Tibial nerve (tissue), 4 donors: ENCODE results near the gene C6orf141. TPM values are rescaled to one million over a fixed set of nuclear protein-coding genes. Genes with fewer than 3 reads are reported as not detected.

Source experiments
- DNase-seq, 2 donors: peaks; one replicate each; pipeline ENCODE4 v3.0.0-alpha.2; 2019; ENCODE audit warnings: low spot score in 2 of 2
- H3K27ac ChIP-seq, 4 donors: fragments of 200-600 bp; sonication (generic) in 3 of 4; one replicate each; pipeline ENCODE4 v1.5.1; 2017 to 2019; ENCODE audit warnings: mild to moderate bottlenecking in 1 of 4
- H3K27me3 ChIP-seq, 2 donors: fragments of 200-600 bp; sonication (generic) in 1 of 2; one replicate each; pipeline versions ENCODE4 v1.5.1 to v1.6.0; 2017 to 2019
- H3K36me3 ChIP-seq, 3 donors: fragments of 200-600 bp; sonication (generic); one replicate each; pipeline ENCODE4 v1.5.1; 2018 to 2019
- H3K4me1 ChIP-seq, 4 donors: fragments of 200-600 bp; sonication (generic) in 3 of 4; one replicate each; pipeline ENCODE4 v1.5.1; 2017 to 2019
- H3K4me3 ChIP-seq, 4 donors: fragments of 200-600 bp; sonication (generic) in 3 of 4; one replicate each; pipeline ENCODE4 v1.5.1; 2017 to 2019; ENCODE audit warnings: mild to moderate bottlenecking in 1 of 4, moderate library complexity in 1 of 4
- H3K9me3 ChIP-seq, 4 donors: fragments of 200-600 bp; sonication (generic) in 3 of 4; one replicate each; pipeline ENCODE4 v1.5.1; 2017 to 2019
- EP300 ChIP-seq, 2 donors: sonication (generic); formaldehyde crosslinking; IDR thresholded peaks; one replicate each; pipeline ENCODE4 v1.6.1; 2017; ENCODE audit warnings: antibody characterized with exemption in 2 of 2, mild to moderate bottlenecking in 1 of 2
- POLR2A ChIP-seq, 2 donors: fragments of 450-650 bp; IDR thresholded peaks; one replicate each; pipeline ENCODE4 v1.6.1; 2017; ENCODE audit warnings: antibody characterized with exemption in 2 of 2, mild to moderate bottlenecking in 2 of 2, moderate library complexity in 2 of 2
- WGBS, 2 donors: methylation state at CpG; one replicate each; pipeline ENCODE4 v1.1.5; 2018; 5-methylcytosine and 5-hydroxymethylcytosine counted together
- total RNA-seq, 4 donors: library from RNA; depleted of rRNA; stranded (reverse); fragments of >200 nt; gene quantifications; one replicate each; pipeline ENCODE4 v1.1.0, GENCODE V29; 2016
- TF ChIP-seq, protein P1 (sequence below), 5 experiments: fragments of 200-600 bp in 3 of 5; fragments of 450-650 bp in 2 of 5; sonication (generic) in 3 of 5; IDR thresholded peaks; one replicate each; pipeline ENCODE4 v1.5.1; 2016 to 2019; ENCODE audit warnings: antibody characterized with exemption in 5 of 5, mild to moderate bottlenecking in 3 of 5, moderate library complexity in 2 of 5

Gene C6orf141
- total RNA-seq, 4 donors from 2014 or later: 0.90 to 5.9 (median 4.5) TPM

DNA sequence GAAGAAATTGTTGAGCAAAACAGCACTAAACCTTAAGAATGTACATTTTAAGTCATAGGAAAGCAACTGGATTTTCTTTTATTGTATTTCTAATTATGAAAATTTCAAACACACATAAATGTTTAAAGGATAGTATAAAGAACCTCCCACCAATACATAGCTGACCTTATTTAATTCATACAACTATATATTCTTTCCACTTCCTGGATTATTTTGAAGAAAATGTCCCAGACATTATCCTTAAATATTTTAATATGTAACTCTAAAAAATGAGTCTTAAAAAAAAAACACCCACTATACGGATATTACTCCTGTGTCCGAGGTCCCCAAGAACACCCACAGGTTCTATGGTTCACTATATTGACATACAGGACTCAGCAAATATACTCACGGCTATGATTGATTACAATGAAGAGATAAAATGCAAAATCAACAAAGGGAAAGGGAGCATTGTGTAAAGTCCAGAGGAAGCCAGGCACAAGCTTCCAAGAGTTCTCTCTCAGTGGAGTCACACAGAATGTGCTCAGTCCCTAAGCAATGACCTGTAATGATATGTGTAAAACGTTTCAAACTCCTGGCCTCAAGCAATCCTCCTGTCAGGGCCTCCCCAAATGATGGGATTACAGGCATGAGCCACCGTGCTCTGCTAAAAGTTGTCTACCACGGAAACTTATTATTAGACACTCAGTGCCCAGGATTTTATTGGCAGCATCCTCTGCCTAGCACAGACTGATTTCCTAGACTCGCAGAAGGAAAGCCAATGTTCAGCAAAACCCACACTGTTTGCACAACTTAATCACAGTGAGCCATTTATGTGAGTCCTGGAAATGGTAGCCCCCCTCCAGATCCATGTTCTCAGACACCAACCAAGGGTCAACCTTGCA is 27.5 kb upstream of the C6orf141 start:
- Histone ChIP-seq H3K27me3 (no peaks in the 10 kb centered on the region), H3K36me3 (no peaks in the 10 kb centered on the region), H3K4me1 (no peaks in the 10 kb centered on the region), H3K9me3 (no peaks in the 10 kb centered on the region), H3K27ac (no peak overlapping the region), H3K4me3 (no peak overlapping the region)
- 73 to 82% methylated on average over 7 of the region's 7 CpGs for WGBS, 2 donors
- no peak for DNase-seq
- TF ChIP-seq, protein P1, sequence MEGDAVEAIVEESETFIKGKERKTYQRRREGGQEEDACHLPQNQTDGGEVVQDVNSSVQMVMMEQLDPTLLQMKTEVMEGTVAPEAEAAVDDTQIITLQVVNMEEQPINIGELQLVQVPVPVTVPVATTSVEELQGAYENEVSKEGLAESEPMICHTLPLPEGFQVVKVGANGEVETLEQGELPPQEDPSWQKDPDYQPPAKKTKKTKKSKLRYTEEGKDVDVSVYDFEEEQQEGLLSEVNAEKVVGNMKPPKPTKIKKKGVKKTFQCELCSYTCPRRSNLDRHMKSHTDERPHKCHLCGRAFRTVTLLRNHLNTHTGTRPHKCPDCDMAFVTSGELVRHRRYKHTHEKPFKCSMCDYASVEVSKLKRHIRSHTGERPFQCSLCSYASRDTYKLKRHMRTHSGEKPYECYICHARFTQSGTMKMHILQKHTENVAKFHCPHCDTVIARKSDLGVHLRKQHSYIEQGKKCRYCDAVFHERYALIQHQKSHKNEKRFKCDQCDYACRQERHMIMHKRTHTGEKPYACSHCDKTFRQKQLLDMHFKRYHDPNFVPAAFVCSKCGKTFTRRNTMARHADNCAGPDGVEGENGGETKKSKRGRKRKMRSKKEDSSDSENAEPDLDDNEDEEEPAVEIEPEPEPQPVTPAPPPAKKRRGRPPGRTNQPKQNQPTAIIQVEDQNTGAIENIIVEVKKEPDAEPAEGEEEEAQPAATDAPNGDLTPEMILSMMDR (IDR thresholded peaks at IDR 0.05): no peak
- TF ChIP-seq EP300 (IDR thresholded peaks at IDR 0.05) (no peak), POLR2A (IDR thresholded peaks at IDR 0.05) (no peak)

DNA sequence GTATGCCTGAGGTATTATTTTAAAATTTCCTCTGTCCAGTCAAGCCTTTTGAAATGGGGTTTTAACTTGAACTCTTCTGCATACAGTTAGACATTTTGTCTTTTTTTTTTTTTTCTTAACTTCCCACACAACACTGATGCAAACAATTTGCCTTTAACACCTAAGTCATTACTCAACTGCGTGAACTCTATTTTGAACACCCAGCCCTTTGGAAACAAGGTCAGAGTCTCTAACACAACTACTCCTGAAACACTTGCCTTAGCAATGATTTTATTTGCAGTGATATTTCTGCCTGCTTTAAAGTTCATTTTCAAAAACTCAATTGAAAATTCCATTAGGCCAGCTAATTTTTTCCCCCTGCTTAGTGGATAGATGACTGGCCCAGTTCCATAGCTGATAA is 26.6 kb upstream of the C6orf141 start:
- Histone ChIP-seq H3K36me3 (no peaks in the 10 kb centered on the region), H3K4me1 (no peaks in the 10 kb centered on the region), H3K27ac (no peak overlapping the region), H3K27me3 (no peaks in the 10 kb centered on the region), H3K4me3 (no peak overlapping the region), H3K9me3 (no peaks in the 10 kb centered on the region)
- DNase-seq: no peak
- TF ChIP-seq, protein P1 (IDR thresholded peaks at IDR 0.05): no peak
- no peak for TF ChIP-seq POLR2A (IDR thresholded peaks at IDR 0.05)
- no peak for TF ChIP-seq EP300 (IDR thresholded peaks at IDR 0.05)
- whole genome bisulfite sequencing, 2 donors: 72 to 79% methylated on average over 1 of the region's 1 CpG

DNA sequence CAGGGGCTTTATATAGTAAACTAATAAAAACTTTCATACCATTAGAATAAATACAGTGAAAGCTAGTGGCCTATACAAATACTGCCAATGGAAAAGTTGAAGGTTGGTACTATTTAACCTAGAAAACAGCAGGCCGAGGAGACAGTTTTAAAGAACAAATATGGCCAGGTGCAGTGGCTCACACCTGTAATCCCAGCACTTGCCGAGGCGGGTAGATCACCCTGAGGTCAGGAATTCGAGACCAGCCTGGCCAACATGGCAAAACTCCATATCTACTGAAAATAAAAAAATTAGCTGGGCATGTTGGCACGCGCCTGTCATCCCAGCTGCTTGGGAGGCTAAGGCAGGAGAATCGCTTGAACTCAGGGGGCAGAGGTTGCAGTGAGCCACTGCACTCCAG is 25.9 kb upstream of the C6orf141 start:
- Histone ChIP-seq H3K4me1 (no peaks in the 10 kb centered on the region), H3K27me3 (no peaks in the 10 kb centered on the region), H3K36me3 (no peaks in the 10 kb centered on the region), H3K9me3 (no peaks in the 10 kb centered on the region), H3K4me3 (no peak overlapping the region), H3K27ac (no peak overlapping the region)
- TF ChIP-seq, protein P1 (IDR thresholded peaks at IDR 0.05): no peak
- no peak for TF ChIP-seq POLR2A (IDR thresholded peaks at IDR 0.05)
- WGBS, 2 donors: 79 to 89% methylated on average over 7 of the region's 7 CpGs
- DNase-seq: no peak

DNA sequence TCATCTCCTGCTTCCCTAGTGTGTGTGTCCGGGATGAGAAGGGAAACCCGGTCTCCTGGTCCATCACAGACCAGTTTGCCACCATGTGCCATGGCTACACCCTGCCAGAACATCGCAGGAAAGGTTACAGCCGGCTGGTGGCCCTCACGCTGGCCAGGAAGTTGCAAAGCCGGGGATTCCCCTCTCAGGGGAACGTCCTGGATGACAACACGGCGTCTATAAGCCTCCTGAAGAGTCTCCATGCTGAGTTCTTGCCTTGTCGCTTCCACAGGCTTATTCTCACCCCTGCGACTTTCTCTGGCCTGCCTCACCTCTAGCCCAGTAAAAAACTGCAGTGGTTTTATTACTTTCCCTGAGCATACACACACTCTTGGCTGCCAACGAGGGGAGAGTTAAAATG is 23.9 kb upstream of the C6orf141 start:
- TF ChIP-seq, protein P1 (IDR thresholded peaks at IDR 0.05): no peak
- no peak for TF ChIP-seq EP300 (IDR thresholded peaks at IDR 0.05)
- no peak for TF ChIP-seq POLR2A (IDR thresholded peaks at IDR 0.05)
- no peak overlapping the region for H3K27ac ChIP-seq
- no peak for DNase-seq
- no peaks in the 10 kb centered on the region for H3K9me3 ChIP-seq
- H3K36me3 ChIP-seq: no peaks in the 10 kb centered on the region
- WGBS, 2 donors: 69 to 74% methylated on average over 12 of the region's 12 CpGs
- no peak overlapping the region for H3K4me3 ChIP-seq
- no peaks in the 10 kb centered on the region for H3K4me1 ChIP-seq
- no peaks in the 10 kb centered on the region for H3K27me3 ChIP-seq

DNA sequence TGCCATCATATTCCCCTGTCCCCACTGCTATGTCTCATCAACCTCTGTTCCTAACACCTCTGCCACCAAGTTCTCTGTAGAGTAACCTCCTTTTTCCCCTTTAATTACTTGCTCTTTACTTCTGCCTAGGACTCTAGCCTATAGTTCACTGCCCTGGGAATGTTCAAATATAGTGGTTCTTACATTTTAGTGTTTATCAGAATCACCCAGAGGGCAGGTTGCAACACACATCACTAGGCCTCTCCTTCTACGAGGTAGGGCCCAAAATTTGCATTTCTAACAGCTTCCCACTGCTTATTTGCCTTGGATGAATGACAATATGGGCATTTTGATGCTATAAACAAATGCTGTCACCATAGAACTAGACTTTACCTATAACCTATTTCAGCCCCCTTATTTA is 23.1 kb upstream of the C6orf141 start:
- no peaks in the 10 kb centered on the region for H3K36me3 ChIP-seq
- no peak for DNase-seq
- H3K27ac ChIP-seq: no peak overlapping the region
- WGBS, 2 donors: 50 to 52% methylated on average over 1 of the region's 1 CpG
- TF ChIP-seq POLR2A (IDR thresholded peaks at IDR 0.05): no peak
- TF ChIP-seq EP300 (IDR thresholded peaks at IDR 0.05): no peak
- TF ChIP-seq, protein P1 (IDR thresholded peaks at IDR 0.05): no peak
- no peaks in the 10 kb centered on the region for H3K27me3 ChIP-seq
- H3K4me3 ChIP-seq: no peak overlapping the region
- no peaks in the 10 kb centered on the region for H3K4me1 ChIP-seq
- H3K9me3 ChIP-seq: no peaks in the 10 kb centered on the region
